Testis (tissue), 3 donors: ENCODE data around the gene TENM4. TPM values are rescaled to one million over a fixed set of nuclear protein-coding genes. Genes with fewer than 3 reads are reported as not detected.
"Not testable (repeated sequence)": the region's sequence is repeated elsewhere in the genome, so short reads cannot be mapped to it uniquely, and the experiment has no call there.

Source experiments
- DNase-seq: peaks from one replicate; pipeline ENCODE4 v3.0.0-alpha.2; 2019
- H3K27ac ChIP-seq, 2 donors: fragments of 200-600 bp; sonication (generic); one replicate each; pipeline ENCODE4 v1.5.1; 2019
- H3K27me3 ChIP-seq: fragments of 200-600 bp; sonication (generic); one replicate; pipeline ENCODE4 v1.5.1; 2019
- H3K36me3 ChIP-seq: fragments of 200-600 bp; sonication (generic); one replicate; pipeline ENCODE4 v1.5.1; 2017; ENCODE audit warnings: low read depth; ENCODE audit errors: missing control alignments
- H3K4me1 ChIP-seq: fragments of 200-600 bp; sonication (generic); one replicate; pipeline ENCODE4 v1.5.1; 2019
- H3K4me3 ChIP-seq, 2 donors: fragments of 200-600 bp; sonication (generic); one replicate each; pipeline ENCODE4 v1.5.1; 2017 to 2019
- H3K9me3 ChIP-seq: fragments of 200-600 bp; sonication (generic); one replicate; pipeline ENCODE4 v1.5.1; 2017
- POLR2A ChIP-seq: fragments of 450-650 bp; IDR thresholded peaks from one replicate; pipeline ENCODE4 v1.6.1; 2017; ENCODE audit warnings: antibody characterized with exemption, mild to moderate bottlenecking, moderate library complexity
- WGBS, 2 donors: methylation state at CpG; one replicate each; pipeline ENCODE4 v1.1.5; 2018; 5-methylcytosine and 5-hydroxymethylcytosine counted together
- intact Hi-C: fragments of 100-400 bp; cut with DNase I; formaldehyde crosslinking; loops from one replicate; pipeline ENCODE4 v1.15.1; 2023; ENCODE audit warnings: low total_unique reads
- polyA plus RNA-seq: library from polyadenylated mRNA; stranded (reverse); fragments of 350-450 nt; fragmentation: Illumina TruSeq; extraction: RNeasy Lipid Tissue Mini Kit (QIAGEN cat#74804); gene quantifications from one replicate; pipeline ENCODE4 v1.2.3, GENCODE V29; 2014; ENCODE audit warnings: low read depth, low replicate concordance; ENCODE audit not compliant: insufficient read depth
- total RNA-seq, 2 donors: library from RNA; depleted of rRNA; stranded (reverse); fragments of >200 nt; gene quantifications; one replicate each; pipeline ENCODE4 v1.2.3, GENCODE V29; 2016
- TF ChIP-seq, protein P1 (sequence below), 3 experiments: fragments of 450-650 bp in 2 of 3; fragments of 200-600 bp in 1 of 3; sonication (generic) in 1 of 3; IDR thresholded peaks; one replicate each; pipeline ENCODE4 v1.5.1; 2016 to 2019; ENCODE audit warnings: antibody characterized with exemption in 3 of 3, mild to moderate bottlenecking in 2 of 3, moderate library complexity in 1 of 3

Gene TENM4
- total and polyA plus RNA-seq, 3 donors from 2014 or later, result 10.6 to 17.9 (median 11.4) TPM

DNA sequence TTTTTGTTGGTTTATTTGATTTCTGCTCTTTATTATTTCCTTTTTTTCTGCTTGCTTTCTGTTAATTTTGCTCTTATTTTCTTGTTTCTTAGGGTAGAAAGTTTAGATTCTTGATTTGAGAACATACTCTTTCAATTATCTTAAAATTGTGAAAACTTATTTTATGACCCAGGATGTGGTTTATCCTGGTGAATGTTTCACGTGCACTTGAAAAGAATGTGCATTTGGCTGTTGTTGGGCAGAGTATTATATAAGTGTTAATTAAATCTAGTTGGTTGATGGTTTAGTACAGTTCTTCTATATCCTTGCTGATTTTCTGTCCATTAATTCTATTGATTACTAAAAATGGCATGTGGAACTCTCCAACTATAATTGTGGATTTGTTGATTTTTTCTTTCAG lies 799.3 kb downstream of the TENM4 start:
- H3K4me1 ChIP-seq, result no peaks in the 10 kb centered on the region
- no peaks in the 10 kb centered on the region for H3K9me3 ChIP-seq
- H3K27ac ChIP-seq, result no peak overlapping the region
- intact Hi-C loops, result no loop called here
- TF ChIP-seq, protein P1, sequence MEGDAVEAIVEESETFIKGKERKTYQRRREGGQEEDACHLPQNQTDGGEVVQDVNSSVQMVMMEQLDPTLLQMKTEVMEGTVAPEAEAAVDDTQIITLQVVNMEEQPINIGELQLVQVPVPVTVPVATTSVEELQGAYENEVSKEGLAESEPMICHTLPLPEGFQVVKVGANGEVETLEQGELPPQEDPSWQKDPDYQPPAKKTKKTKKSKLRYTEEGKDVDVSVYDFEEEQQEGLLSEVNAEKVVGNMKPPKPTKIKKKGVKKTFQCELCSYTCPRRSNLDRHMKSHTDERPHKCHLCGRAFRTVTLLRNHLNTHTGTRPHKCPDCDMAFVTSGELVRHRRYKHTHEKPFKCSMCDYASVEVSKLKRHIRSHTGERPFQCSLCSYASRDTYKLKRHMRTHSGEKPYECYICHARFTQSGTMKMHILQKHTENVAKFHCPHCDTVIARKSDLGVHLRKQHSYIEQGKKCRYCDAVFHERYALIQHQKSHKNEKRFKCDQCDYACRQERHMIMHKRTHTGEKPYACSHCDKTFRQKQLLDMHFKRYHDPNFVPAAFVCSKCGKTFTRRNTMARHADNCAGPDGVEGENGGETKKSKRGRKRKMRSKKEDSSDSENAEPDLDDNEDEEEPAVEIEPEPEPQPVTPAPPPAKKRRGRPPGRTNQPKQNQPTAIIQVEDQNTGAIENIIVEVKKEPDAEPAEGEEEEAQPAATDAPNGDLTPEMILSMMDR (IDR thresholded peaks at IDR 0.05), result no peak
- no peak for TF ChIP-seq POLR2A
- H3K4me3 ChIP-seq, result no peak overlapping the region
- WGBS, 2 donors, result 46 to 52% methylated on average over 1 of the region's 1 CpG
- H3K36me3 ChIP-seq, result no peaks in the 10 kb centered on the region
- no peaks in the 10 kb centered on the region for H3K27me3 ChIP-seq
- no peak for DNase-seq

DNA sequence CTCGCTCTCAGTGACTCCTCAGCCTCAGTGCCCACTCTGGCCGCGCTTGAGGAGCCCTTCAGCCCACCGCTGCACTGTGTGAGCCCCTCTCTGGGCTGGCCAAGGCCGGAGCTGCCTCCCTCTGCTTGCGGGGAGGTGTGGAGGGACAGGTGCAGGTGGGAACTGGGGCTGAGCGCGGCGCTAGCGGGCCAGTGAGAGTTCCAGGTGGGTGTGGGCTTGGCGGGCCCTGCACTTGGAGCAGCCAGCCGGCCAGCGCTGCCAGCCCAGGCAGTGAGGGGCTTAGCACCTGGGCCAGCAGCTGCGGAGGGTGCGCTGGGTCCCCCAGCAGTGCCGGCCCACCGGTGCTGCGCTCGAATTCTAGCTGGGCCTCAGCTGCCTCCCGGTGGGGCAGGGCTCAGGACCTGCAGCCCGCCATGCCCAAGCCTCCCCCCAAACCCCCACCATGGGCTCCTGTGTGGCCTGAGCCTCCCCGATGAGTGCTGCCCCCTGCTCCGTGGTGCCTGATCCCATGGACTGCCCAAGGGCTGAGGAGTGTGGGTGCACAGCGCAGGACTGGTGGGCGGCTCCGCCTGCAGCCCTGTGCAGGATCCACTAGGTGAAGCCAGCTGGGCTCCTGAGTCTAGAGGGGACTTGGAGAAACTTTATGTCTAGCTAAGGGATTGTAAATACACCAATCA lies 802.0 kb downstream of the TENM4 start:
- Histone ChIP-seq H3K36me3 (no peaks in the 10 kb centered on the region), H3K9me3 (no peaks in the 10 kb centered on the region), H3K4me3 (no peak overlapping the region), H3K27ac (no peak overlapping the region), H3K27me3 (no peaks in the 10 kb centered on the region), H3K4me1 (no peaks in the 10 kb centered on the region)
- 88 to 90% methylated on average over 6 to 25 of the region's 26 CpGs for WGBS, 2 donors
- TF ChIP-seq POLR2A, result no peak
- TF ChIP-seq, protein P1 (IDR thresholded peaks at IDR 0.05), result no peak
- DNase-seq, result no peak
- intact Hi-C loops, result no loop called here

DNA sequence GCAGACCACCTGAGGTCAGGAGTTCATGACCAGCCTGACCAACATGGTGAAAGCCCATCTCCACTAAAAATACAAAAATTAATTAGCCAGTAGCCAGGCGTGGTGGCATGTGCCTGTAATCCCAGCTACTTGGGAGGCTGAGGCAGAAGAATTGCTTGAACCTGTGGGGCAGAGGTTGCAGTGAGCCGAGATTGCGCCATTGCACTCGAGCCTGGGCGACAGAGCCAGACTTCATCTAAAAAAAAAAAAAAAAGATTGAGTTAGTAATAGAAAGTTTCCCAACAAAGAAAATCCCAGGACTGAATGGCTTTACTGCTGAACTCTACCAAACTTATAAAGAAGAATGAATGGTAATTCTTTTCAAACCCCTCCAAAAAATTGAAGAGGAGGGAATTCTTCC lies 803.3 kb downstream of the TENM4 start:
- WGBS, 2 donors, result 91 to 93% methylated on average over 5 of the region's 5 CpGs
- DNase-seq, H3K27ac ChIP-seq, H3K4me3 ChIP-seq, H3K27me3 ChIP-seq, H3K4me1 ChIP-seq, H3K9me3 ChIP-seq, intact Hi-C loops, H3K36me3 ChIP-seq: not testable (repeated sequence)

DNA sequence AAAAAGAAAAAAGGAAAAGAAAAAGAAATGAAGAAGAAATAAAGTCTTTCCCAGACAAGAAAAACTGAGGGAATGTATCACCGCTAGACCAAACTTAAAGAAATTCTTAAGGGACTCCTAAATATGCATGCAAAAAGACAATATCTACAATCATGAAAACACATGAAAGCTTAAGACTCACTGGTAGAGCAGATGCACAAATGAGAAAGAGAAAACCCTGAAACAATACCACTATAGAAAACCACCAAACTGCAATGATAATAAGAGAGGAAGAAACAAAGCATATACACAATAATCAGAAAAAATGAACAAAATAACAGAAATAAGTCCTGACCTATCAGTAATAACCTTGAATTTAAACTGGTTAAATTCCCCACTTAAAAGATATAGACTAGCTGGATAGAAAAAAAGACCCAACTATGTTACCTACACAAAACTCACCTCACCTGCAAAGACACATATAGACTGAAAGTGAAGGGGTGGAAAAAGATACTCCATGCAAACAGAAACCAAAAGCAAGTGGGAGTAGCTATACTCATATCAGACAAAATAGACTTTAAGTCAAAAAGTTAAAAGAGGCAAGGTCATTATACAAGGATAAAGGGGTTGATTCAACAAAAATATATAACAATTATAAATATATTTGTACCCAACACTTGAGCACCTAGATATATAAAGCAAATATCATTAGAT lies 804.9 kb downstream of the TENM4 start:
- no peak for DNase-seq
- H3K27me3 ChIP-seq, result no peaks in the 10 kb centered on the region
- no peaks in the 10 kb centered on the region for H3K9me3 ChIP-seq
- intact Hi-C loops, result no loop called here
- H3K27ac ChIP-seq, result no peak overlapping the region
- TF ChIP-seq, protein P1 (IDR thresholded peaks at IDR 0.05), result no peak
- TF ChIP-seq POLR2A, result no peak
- H3K4me3 ChIP-seq, result no peak overlapping the region
- 92 to 97% methylated on average over 1 of the region's 1 CpG for WGBS, 2 donors
- no peaks in the 10 kb centered on the region for H3K4me1 ChIP-seq
- H3K36me3 ChIP-seq, result no peaks in the 10 kb centered on the region

DNA sequence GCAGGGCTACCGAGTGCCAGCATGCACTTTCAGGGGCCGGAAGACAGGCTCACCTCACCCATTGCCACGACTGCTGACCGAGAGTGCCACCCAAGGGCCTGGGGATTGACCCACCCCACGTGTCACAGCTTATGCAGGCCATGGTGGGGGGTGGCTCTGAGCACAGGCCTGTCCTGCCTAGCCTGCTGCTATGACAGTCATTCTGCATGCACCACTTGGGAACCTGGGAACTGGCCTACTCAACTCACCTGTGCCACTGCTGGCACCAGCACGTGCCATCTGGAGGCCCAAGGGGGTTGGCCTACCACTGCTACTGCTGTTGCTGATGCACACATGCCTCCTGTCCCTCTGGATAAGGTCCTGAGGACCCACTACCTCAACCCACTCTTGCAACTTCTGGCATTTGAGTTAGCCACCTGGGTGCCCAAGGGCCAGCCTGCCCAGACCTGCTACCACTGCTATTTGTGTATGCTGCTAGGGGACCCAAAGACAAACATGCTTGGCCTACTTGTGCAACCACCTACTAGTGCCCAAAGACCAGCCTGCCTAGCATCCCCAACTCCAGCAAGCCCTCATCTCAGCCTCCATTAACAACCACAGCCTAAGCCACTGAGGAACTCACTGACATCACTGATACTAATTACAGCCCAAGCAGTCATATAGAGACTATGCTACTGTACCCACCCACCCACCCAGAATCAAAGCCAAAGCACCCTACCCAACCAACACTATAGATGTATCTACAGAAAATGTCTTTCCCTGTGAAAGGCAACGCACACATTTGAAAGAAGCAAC lies 807.1 kb downstream of the TENM4 start:
- TF ChIP-seq, protein P1 (IDR thresholded peaks at IDR 0.05), result no peak
- TF ChIP-seq POLR2A, result no peak

More for the DNA sequence above, 807.1 kb downstream of the TENM4 start:
- Histone ChIP-seq H3K4me1 (no peaks in the 10 kb centered on the region), H3K36me3 (no peaks in the 10 kb centered on the region), H3K27ac (no peak overlapping the region), H3K4me3 (no peak overlapping the region), H3K27me3 (no peaks in the 10 kb centered on the region), H3K9me3 (no peaks in the 10 kb centered on the region)
- 85 to 88% methylated on average over 2 to 7 of the region's 7 CpGs for WGBS, 2 donors
- intact Hi-C loops, result no loop called here
- no peak for DNase-seq
